Testis (tissue), 3 donors: ENCODE results near the gene PUS3. TPM values are rescaled to one million over a fixed set of nuclear protein-coding genes. Genes with fewer than 3 reads are reported as not detected.
A peak's percentile ranks its signal among the peaks of the same experiment; 100 is the strongest.

ENCODE experiments used
- DNase-seq: peaks from one replicate; pipeline ENCODE4 v3.0.0-alpha.2; 2019
- H3K27ac ChIP-seq, 2 donors: fragments of 200-600 bp; sonication (generic); one replicate each; pipeline ENCODE4 v1.5.1; 2019
- H3K27me3 ChIP-seq: fragments of 200-600 bp; sonication (generic); one replicate; pipeline ENCODE4 v1.5.1; 2019
- H3K36me3 ChIP-seq: fragments of 200-600 bp; sonication (generic); one replicate; pipeline ENCODE4 v1.5.1; 2017; ENCODE audit warnings: low read depth; ENCODE audit errors: missing control alignments
- H3K4me1 ChIP-seq: fragments of 200-600 bp; sonication (generic); one replicate; pipeline ENCODE4 v1.5.1; 2019
- H3K4me3 ChIP-seq, 2 donors: fragments of 200-600 bp; sonication (generic); one replicate each; pipeline ENCODE4 v1.5.1; 2017 to 2019
- H3K9me3 ChIP-seq: fragments of 200-600 bp; sonication (generic); one replicate; pipeline ENCODE4 v1.5.1; 2017
- CTCF ChIP-seq, 3 experiments: fragments of 450-650 bp in 2 of 3; fragments of 200-600 bp in 1 of 3; sonication (generic) in 1 of 3; IDR thresholded peaks; one replicate each; pipeline ENCODE4 v1.5.1; 2016 to 2019; ENCODE audit warnings: antibody characterized with exemption in 3 of 3, mild to moderate bottlenecking in 2 of 3, moderate library complexity in 1 of 3
- POLR2A ChIP-seq: fragments of 450-650 bp; IDR thresholded peaks from one replicate; pipeline ENCODE4 v1.6.1; 2017; ENCODE audit warnings: antibody characterized with exemption, mild to moderate bottlenecking, moderate library complexity
- WGBS, 2 donors: methylation state at CpG; one replicate each; pipeline ENCODE4 v1.1.5; 2018; 5-methylcytosine and 5-hydroxymethylcytosine counted together
- intact Hi-C: fragments of 100-400 bp; cut with DNase I; formaldehyde crosslinking; loops from one replicate; pipeline ENCODE4 v1.15.1; 2023; ENCODE audit warnings: low total_unique reads
- polyA plus RNA-seq: library from polyadenylated mRNA; stranded (reverse); fragments of 350-450 nt; fragmentation: Illumina TruSeq; extraction: RNeasy Lipid Tissue Mini Kit (QIAGEN cat#74804); gene quantifications from one replicate; pipeline ENCODE4 v1.2.3, GENCODE V29; 2014; ENCODE audit warnings: low read depth, low replicate concordance; ENCODE audit not compliant: insufficient read depth
- total RNA-seq, 2 donors: library from RNA; depleted of rRNA; stranded (reverse); fragments of >200 nt; gene quantifications; one replicate each; pipeline ENCODE4 v1.2.3, GENCODE V29; 2016

The PUS3 gene
- total and polyA plus RNA-seq, 3 donors from 2014 or later: 6.1 to 9.4 (median 8.4) TPM

- Histone ChIP-seq H3K27me3 (no peaks in the 10 kb centered on the region), H3K36me3 (no peaks in the 10 kb centered on the region), H3K4me3 (peak overlapping the region; percentile 42 to 70), H3K27ac (no peak overlapping the region), H3K4me1 (peaks cover 6% of the 10 kb centered on the region), H3K9me3 (no peaks in the 10 kb centered on the region)
- 17 to 43% methylated on average over 7 to 11 of the region's 11 CpGs for WGBS, 2 donors
- intact Hi-C loops: no loop called here
- no peak for DNase-seq
- TF ChIP-seq CTCF (IDR thresholded peaks at IDR 0.05) (no peak), POLR2A (no peak)
Observed at GRCh38 chr11:125904678-125905077, 1.7 kb upstream of the PUS3 start.

- Histone ChIP-seq H3K27ac (no peak within 1 kb of the TSS), H3K9me3 (no peaks in the 10 kb centered on the region), H3K4me3 (peak within 1 kb of the TSS; percentile 55 to 70), H3K4me1 (peaks cover 6% of the 10 kb centered on the region), H3K36me3 (no peaks in the 10 kb centered on the region), H3K27me3 (no peaks in the 10 kb centered on the region)
- 2% methylated on average over 17 to 72 of the region's 81 CpGs for WGBS, 2 donors
- intact Hi-C loops: no loop called here
- TF ChIP-seq CTCF (IDR thresholded peaks at IDR 0.05) (no peak), POLR2A (no peak)
- peak; percentile 58 for DNase-seq
Observed at GRCh38 chr11:125903711-125904659, 979 bp upstream of the PUS3 start, which contains the start of gene DDX25. TSS of gene DDX25 (plus strand) at chr11:125904508. CDS start at chr11:125904518, 10 bp downstream.

- Histone ChIP-seq H3K27me3 (no peaks in the 10 kb centered on the region), H3K9me3 (no peaks in the 10 kb centered on the region), H3K4me3 (peak overlapping the region; percentile 55 to 70), H3K27ac (peak overlapping the region; percentile 14 to 42), H3K4me1 (peaks cover 6% of the 10 kb centered on the region), H3K36me3 (no peaks in the 10 kb centered on the region)
- WGBS, 2 donors: 23 to 35% methylated on average over 11 to 20 of the region's 20 CpGs
- no peak for DNase-seq
- intact Hi-C loops: no loop called here
- TF ChIP-seq CTCF (IDR thresholded peaks at IDR 0.05): no peak
- no peak for TF ChIP-seq POLR2A
Observed at GRCh38 chr11:125902277-125902926, 604 bp downstream of the PUS3 start.

GRCh38 chr11:125901872-125902271 is 1.1 kb downstream of the PUS3 start:
- Histone ChIP-seq H3K27me3 (no peaks in the 10 kb centered on the region), H3K27ac (no peak overlapping the region), H3K4me1 (peaks cover 6% of the 10 kb centered on the region), H3K4me3 (no peak overlapping the region), H3K36me3 (no peaks in the 10 kb centered on the region), H3K9me3 (no peaks in the 10 kb centered on the region)
- intact Hi-C loops: no loop called here
- 47 to 61% methylated on average over 6 of the region's 6 CpGs for WGBS, 2 donors
- no peak for DNase-seq
- TF ChIP-seq POLR2A: no peak
- TF ChIP-seq CTCF (IDR thresholded peaks at IDR 0.05): no peak
